Omental fat pad (tissue), 4 donors: ENCODE results near the gene B3GALT2. TPM values are rescaled to one million over a fixed set of nuclear protein-coding genes. Genes with fewer than 3 reads are reported as not detected.

Source experiments
- ATAC-seq: fragments of 150-250 bp; one replicate; pipeline ENCODE4 v1.9.1; 2016; ENCODE audit warnings: mild to moderate bottlenecking, moderate library complexity; ENCODE audit not compliant: low FRiP score
- DNase-seq: peaks from one replicate; pipeline ENCODE4 v3.0.0-alpha.2; 2019; ENCODE audit warnings: low spot score
- total RNA-seq, 4 donors: library from RNA; depleted of rRNA; stranded (reverse); fragments of >200 nt; gene quantifications; one replicate each; pipeline ENCODE4 v1.1.0, GENCODE V29; 2016
- TF ChIP-seq, protein P1 (sequence below), 3 donors: fragments of 450-650 bp; IDR thresholded peaks; one replicate each; pipeline ENCODE4 v1.5.1; 2016 to 2017; ENCODE audit warnings: antibody characterized with exemption in 3 of 3, mild to moderate bottlenecking in 3 of 3, moderate library complexity in 2 of 3

B3GALT2 gene
- total RNA-seq, 4 donors from 2014 or later, result 0.25 to 1.3 (median 0.74) TPM

- TF ChIP-seq, protein P1, sequence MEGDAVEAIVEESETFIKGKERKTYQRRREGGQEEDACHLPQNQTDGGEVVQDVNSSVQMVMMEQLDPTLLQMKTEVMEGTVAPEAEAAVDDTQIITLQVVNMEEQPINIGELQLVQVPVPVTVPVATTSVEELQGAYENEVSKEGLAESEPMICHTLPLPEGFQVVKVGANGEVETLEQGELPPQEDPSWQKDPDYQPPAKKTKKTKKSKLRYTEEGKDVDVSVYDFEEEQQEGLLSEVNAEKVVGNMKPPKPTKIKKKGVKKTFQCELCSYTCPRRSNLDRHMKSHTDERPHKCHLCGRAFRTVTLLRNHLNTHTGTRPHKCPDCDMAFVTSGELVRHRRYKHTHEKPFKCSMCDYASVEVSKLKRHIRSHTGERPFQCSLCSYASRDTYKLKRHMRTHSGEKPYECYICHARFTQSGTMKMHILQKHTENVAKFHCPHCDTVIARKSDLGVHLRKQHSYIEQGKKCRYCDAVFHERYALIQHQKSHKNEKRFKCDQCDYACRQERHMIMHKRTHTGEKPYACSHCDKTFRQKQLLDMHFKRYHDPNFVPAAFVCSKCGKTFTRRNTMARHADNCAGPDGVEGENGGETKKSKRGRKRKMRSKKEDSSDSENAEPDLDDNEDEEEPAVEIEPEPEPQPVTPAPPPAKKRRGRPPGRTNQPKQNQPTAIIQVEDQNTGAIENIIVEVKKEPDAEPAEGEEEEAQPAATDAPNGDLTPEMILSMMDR (IDR thresholded peaks at IDR 0.05), result no peak
- ATAC-seq (no peak), DNase-seq (no peak)
Measured at GRCh38 chr1:193156822-193157142, 29.6 kb downstream of the B3GALT2 start.

DNA sequence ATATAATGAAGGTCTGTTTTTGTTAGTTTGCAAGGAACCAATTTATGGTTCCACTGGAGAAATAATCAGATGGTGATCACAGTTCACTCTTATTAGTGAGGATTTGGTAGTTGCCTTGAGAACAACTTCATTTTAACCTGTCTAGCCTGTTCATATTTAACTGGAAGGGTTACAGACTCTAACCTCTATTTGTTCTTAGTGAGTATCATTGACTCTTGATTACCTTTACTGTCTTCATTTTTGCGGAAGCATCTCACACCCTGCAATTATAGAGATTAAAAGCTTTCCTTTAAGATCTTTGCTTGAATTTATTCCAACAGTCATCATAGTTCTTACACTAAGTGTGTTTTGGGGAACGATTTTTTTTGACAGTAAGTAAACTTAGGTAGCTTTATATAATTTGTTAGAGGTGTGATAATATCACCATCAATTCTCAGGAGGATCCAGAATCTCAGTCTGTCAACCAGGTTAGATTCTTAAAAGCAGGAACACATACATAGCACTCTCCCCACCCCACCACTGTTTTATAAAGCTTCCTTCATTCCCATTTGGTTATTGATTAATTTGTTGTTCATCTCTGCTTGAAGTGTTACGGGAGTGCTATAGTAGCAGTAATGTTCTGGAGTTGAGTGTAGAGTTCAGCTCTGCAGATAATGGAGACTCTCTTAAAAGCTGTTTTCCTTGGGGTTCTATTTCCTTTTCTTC, 30.1 kb downstream of the B3GALT2 start:
- no peak for DNase-seq
- TF ChIP-seq, protein P1 (IDR thresholded peaks at IDR 0.05), result no peak
- ATAC-seq, result no peak

GRCh38 chr1:193144999-193145398, 41.4 kb downstream of the B3GALT2 start:
- ATAC-seq, result no peak

GRCh38 chr1:193144361-193144938, 42.0 kb downstream of the B3GALT2 start:
- TF ChIP-seq, protein P1 (IDR thresholded peaks at IDR 0.05), result no peak
- ATAC-seq, result no peak
- no peak for DNase-seq

More at GRCh38 chr1:193144999-193145398, 41.4 kb downstream of the B3GALT2 start:
- no peak for DNase-seq
- TF ChIP-seq, protein P1 (IDR thresholded peaks at IDR 0.05), result no peak

DNA sequence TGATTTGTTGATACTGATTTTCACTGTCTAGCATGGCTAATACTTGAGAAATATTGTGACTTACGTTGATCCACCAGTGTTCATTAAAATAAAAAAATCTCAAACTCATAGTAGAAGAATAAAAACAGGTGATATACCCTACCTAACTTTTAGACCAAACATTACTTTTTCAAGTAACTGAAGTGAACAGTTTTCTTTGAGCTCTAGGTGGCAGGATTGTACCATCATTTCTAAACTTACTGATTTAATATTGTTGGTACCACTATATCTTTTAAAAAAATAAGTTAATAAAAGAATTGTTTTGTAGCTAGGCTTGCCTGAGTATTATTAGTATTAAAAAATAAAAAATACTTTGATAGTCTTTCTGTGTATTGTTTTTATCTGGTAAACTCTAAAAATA, 43.1 kb downstream of the B3GALT2 start:
- TF ChIP-seq, protein P1 (IDR thresholded peaks at IDR 0.05), result no peak
- no peak for ATAC-seq

GRCh38 chr1:193142409-193142808, 44.0 kb downstream of the B3GALT2 start:
- ATAC-seq (no peak), DNase-seq (no peak)
- TF ChIP-seq, protein P1 (IDR thresholded peaks at IDR 0.05), result no peak

More for the DNA sequence above, 43.1 kb downstream of the B3GALT2 start:
- DNase-seq, result no peak

GRCh38 chr1:193141804-193142203, 44.6 kb downstream of the B3GALT2 start:
- ATAC-seq (no peak), DNase-seq (no peak)
- TF ChIP-seq, protein P1 (IDR thresholded peaks at IDR 0.05), result no peak
